Activated CD4-positive, alpha-beta T cell treated with anti-CD3 and anti-CD28 coated beads, Interleukin-2, amount 50 U/mL, for 24 hours (primary cell): ENCODE measurements around the gene ANGEL1.

Source experiments
- DNase-seq, 2 donors: peaks; one replicate each; pipeline ENCODE4 v3.0.0-alpha.2; 2020; ENCODE audit warnings: low read depth in 1 of 2, low spot score in 1 of 2

ANGEL1 gene

GRCh38 chr14:76779221-76780057 lies 33.2 kb downstream of the ANGEL1 start:
- DNase-seq: no peak

DNA sequence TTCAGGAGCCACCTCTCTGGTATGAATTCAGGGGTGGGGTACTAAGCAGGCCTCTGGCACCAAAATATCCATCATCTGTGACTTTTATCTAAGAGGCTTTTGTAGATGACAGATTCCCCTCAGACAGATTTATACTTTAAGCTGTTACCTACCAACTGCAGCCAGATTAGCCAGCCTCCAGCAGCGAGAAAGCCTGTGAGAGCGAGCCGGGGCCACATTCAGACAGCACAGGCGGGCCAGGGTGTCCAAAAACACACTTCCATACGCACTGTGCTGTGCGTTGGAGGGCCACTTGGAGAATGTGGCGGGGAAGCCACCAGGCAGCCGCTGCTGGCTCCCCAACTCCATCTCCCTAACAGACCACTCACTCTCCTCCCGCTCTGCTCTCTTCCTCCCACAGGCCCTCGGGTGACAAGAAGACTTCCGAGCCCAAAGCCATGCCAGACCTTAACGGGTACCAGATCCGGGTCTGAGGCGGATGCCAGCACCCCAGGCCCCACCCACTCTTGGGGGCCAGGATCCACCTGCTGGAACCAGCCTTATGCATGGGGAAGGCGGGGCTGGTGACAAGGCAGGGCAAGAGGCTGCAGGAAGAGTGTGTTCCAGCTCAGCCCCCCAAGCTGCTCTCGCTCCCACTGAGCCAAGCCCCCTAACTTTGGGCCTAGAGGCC lies 34.0 kb downstream of the ANGEL1 start:
- no peak for DNase-seq

GRCh38 chr14:76777721-76778120 lies 35.0 kb downstream of the ANGEL1 start:
- DNase-seq: no peak

DNA sequence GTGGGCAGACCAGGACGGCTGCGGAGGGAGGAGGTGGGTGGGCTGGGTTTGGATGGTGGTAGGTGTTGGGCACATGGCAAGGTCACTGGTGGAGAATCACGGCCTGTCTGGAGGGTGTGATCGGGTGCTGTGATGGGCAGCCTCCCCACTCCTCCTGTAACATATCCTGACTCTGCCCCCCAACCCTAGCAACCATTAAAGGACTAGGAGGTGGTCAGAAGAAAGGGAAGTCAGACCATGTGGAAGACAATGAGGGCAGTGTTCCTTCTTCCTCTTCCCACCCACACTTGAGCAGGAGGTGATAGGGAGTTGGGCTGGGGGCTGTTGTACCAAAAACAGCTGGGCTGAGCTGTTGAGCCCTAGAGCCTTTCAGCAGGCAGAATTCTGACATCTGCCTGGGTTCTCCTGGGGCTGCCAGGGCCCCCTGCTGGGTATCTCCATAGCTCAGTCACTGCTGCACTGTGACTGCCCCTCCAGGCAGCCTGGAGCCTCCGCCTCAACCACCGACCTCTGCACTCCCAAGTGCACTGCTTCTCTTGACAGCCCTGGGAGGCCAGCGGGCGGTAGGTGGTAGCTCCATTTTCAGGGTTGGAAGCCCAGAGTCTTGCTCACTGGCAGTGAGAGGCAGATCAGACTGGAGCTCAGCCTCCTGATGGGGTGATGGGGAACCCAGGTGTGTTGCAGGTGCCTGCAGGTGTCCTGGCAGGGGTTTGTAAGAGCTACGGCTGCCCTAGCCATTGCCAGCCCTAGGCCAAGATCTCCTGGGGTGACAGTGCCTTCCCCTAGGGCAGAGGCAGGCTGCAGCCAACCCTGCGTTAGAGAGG lies 36.0 kb downstream of the ANGEL1 start:
- DNase-seq: no peak

DNA sequence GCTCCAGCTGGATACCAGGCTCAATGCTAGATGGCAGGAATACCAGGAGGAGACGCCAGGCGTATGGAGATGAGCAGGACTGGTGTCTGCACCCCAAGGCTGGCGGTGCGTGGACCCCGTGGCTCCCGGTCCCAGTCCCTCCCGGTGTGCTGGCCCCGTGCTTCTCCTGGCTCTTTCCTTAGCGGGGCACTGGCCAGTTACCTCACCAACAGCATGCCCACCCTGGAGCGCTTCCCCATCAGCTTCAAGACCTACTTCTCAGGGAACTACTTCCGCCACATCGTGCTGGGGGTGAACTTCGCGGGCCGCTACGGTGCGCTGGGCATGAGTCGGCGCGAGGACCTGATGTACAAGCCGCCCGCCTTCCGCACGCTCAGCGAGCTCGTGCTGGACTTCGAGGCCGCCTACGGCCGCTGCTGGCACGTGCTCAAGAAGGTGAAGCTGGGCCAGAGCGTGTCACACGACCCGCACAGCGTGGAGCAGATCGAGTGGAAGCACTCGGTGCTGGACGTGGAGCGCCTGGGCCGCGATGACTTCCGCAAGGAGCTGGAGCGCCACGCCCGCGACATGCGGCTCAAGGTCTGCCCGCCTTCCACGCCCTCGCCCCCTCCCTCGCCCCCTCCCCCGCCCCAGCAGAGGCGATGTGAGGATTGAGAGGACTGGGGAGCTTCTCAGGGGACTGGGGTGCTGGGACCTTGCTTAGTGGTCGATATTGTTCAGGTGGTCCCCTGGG lies 36.8 kb downstream of the ANGEL1 start:
- no peak for DNase-seq

- no peak for DNase-seq
Measured at GRCh38 chr14:76774821-76775694, 37.6 kb downstream of the ANGEL1 start.

GRCh38 chr14:76773956-76774820 lies 38.5 kb downstream of the ANGEL1 start:
- DNase-seq: no peak

DNA sequence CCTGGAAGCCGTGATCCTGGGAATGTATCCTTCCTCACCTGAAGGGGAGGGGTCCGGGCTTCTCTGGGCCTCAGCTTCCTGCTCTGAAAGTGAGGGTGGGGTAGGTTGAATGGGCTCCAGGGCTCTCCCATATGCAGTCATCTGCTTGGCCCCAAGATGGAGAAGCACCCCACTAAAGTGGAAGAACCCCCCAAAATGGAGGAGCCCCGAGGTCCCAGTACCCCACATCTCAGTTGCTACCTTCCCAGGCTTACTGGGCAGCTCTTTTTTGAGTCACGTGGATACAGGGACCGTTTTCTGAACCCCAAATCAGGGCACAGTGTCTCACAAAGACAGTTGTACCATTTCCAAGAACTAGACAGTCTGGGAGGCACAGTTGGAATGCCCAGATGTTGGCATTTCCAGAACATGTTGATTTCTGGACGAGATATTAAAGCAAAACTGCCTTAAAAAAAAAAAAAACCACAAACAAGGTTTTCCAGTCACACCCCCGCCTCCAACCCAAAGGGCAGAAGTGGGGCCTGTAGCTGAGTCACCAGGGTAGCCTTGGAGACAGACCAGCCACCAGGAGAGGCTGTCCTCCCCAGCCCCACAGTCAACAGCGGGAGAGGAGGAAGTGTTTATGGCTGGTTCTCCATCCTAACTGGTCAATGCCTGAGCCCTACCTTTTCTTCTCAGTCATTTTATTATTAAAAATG lies 39.3 kb downstream of the ANGEL1 start:
- no peak for DNase-seq

DNA sequence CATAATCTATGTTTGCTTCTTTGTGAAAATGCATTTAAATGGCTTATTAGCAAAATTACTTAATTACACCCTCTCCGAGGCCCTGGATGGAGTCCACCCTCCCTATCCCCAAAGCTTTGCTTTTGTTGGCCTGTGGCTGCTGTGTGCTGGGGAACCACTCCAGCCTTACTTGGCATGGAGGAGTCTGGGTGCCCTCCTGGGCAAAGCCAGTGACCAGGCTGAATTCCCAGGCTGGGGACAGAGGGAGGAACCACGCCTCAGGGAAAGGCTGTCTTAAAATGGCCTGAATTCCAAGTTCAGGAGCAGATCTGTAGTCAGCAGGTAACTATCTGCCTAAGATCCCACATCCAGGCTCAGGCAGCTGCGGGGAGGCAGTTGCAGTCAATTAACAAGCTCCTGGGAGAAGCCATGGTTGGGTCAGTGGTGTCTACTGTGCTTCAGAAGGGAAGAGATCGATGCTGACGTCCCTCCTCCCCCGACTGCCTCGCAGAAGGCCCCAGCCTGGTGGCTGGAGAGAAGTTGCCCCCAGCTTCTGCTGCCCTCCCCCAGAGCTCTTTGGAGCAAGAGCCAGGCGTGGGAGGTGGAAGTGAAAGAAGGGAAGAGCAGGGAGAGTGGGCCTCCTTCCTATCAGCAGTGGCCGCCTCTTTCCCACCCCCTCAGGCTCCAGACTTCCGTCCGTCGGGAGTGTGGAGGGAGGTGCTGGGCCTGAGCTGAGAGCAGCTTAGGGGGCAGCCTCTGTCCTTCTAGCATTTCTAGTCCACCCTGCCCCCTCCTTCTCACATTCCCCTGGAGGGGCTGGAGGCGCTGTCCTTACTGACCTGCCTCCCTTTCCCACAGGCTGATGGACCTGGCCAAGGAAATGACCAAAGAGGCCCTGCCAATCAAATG lies 40.1 kb downstream of the ANGEL1 start:
- DNase-seq: no peak

DNA sequence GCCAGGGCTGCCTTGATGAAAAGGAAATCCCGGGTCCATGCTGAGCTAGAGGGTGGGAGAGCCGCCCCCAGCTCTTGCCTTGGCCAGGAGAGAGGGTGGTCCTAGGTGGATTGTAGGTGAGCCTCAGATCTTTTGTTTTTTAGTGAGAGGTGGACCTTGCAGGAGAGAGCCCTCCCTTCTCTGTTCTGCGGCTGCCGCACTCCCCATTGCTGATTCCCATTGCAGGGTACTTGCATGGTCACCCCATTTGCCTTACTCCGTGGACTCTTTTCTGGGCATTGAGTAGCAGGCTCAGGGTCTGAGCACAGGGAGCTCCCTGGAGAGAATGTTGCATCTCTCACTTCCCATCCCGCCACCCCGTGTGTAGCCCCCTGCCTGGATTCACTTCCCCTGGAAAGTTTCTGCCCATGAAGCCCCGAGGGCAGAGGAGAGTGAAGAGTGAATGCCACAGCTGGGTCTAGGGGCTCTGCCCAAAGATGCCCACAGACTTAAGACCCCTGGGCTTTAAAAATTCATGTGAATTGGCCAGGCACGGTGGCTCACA lies 41.2 kb downstream of the ANGEL1 start:
- DNase-seq: no peak

DNA sequence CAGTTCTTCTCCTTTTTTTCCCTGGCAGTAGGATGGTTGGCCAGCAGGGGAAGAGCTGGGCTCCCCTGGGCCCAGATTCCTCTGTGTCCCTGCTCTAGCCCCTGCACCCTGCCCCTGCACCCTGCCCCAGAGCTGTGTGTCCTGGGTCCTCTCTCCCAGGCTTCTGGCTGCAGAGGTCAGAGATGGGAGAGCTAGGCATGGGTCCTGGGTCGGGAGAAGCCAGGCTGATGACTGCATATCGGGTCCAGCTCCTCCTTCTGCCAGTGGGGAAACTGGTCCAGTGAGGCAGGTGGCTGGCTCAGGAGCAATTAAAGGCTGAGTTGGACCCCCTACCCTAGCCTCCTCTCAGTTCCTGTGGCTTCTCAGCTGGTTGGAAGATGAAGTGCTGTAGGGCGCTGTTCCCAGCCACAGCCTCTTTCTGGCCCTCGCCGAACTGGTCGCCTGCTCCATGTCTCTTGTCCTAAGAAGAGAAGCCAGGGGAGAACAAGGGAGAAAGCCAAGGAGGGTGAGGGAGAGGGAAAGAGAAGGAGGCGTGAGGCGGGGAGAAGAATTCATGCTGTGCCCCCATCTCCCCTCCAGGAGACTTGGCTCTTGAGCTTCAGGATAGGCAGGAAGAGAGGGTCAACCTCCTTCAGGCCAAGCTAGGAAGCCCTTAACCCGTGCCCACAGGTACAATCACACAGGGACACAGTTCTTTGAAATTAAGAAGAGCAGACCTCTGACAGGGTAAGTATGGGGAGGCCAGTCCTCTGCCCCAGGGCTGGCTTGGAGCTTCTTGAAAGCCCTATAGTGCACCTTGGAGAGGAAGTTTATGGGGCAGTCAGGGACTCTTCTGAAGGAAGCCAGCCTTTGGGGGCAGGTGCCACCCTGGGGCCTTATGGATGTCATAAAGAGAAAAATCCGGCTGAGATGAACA lies 41.9 kb downstream of the ANGEL1 start:
- DNase-seq: no peak

DNA sequence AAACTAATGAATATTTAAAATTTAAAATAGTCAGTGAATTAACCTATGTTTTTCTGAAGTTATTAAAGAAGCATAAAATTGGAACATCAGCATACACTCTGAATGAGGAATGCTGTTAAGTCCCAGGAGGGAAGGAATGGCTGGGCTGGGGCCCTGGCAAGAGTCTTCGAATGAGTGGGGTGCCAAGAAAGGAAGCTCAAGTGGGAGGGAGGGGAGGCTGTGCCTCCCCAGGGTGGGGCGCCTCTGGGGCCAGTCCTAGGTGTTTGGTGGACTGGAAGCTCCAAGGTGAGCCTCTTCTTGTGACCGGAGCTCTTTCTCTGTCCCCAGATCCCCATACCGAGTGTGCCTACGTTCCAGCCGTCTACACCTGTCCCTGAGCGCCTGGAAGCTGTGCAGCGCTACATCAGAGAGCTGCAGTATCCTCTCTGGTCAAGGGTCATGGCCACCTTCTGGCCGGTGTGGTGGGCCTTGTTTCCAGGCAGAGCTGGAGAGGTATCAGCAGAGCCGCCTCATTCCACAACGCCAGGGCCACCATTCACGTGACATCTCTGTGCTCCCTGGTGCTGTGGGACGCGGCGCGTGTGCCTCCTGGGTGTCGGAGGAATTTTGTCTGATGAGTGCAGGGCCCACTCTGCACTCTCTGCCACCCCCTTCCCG lies 42.9 kb downstream of the ANGEL1 start:
- no peak for DNase-seq

DNA sequence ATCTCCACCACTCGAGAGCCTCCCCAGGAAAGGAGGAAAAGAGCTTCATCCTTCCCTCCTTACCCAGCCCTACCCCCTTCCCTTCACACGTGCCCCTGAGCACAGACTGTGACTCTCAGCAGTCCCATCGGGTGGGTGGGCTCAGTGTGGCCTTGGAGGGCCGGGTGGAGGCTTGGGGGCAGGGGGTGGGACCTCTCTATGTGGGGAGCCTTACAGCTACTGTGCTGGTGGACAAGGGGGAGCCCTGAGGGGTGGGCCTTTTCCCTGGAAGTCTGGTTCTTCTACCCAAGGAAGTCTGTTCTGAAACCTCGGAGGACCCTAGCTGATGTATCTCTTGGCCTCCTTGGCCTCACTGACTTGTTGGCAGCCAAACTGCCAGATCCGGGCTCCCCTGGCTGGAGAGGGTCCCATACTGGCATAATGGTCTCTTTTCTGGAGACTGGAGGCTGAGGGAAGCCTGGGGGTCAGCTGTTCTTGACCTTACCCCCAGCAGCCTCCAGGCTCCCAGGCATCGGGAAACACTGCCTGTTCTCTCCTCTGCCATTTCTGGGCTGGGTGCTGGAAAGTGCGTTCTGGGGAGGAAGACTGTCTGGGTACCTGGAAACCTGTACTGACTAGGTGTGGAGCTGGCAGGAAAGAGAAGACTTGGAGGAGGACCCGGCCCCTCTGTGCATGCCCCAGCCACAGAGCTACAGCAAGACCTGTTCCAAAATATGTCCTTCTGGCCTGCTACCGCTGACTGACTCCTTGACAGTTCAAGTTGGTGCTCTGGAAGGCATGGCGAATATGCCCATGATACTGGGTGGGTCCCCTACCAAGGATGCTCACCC lies 43.8 kb downstream of the ANGEL1 start:
- DNase-seq: no peak

- DNase-seq: peak in 1 of 2 donors; percentile 43
Measured at GRCh38 chr14:76767681-76768656, 44.7 kb downstream of the ANGEL1 start.
